Measurements from ENCODE around the gene ADSL. TPM values are rescaled to one million over a fixed set of nuclear protein-coding genes. Genes with fewer than 3 reads are reported as not detected.

The ADSL gene
- total RNA-seq, 1 experiment from 2014 or later = 126 TPM

DNA sequence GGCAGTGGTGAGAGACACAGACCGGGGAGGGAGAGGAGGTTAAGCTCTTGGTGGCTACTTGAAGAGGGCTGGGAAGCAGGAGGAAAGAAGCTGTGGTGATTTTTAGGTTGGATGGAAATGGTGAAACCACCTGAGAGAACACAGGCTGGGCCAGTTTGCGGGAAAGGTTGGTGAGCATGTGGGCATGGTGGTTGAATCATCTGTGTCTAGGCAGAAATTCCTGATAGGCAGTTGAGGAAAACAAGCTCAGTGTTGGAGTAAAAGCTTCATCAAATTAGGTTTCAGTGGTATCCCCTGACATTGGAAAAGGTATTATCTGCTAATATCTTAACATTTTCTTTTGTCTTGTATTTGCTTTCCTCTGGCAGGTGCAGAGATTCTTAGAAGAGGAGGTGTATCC lies 19.8 kb downstream of the ADSL start:
- H3K9me2 ChIP-seq (ENCODE audit: insufficient read depth) = no peaks in the 10 kb centered on the region
- no peak overlapping the region for H3K4me3 ChIP-seq (replicated peaks in 1 of 2; ENCODE audit: low read depth in 1 of 2, low read length in 2 of 2)
- no peak overlapping the region for H3K9ac ChIP-seq (ENCODE audit: low read length)
- ATAC-seq (no peak), DNase-seq (ENCODE audit: low read depth, low spot score) (no peak)
- POLR2A ChIA-PET = no interaction called here
- BruUV-seq (replicated peaks) = no TSS peak
- no peak overlapping the region for H3K27ac ChIP-seq (ENCODE audit: low read depth, low read length)
- TF ChIP-seq REST (IDR thresholded peaks at IDR 0.05; ENCODE audit: low read depth) (no peak), ELF1 (IDR thresholded peaks at IDR 0.05; ENCODE audit: borderline replicate concordance, low read depth) (no peak), FOSL1 (IDR thresholded peaks at IDR 0.05; ENCODE audit: low read depth) (no peak), ZNF274 (IDR thresholded peaks at IDR 0.05; ENCODE audit: low read depth, low read length) (no peak), RAD21 (IDR thresholded peaks at IDR 0.05; ENCODE audit: low read depth) (no peak), YY1 (IDR thresholded peaks at IDR 0.05; ENCODE audit: extremely low read depth, insufficient replicate concordance, low read depth, low read length) (no peak), SIN3A (IDR thresholded peaks at IDR 0.05; ENCODE audit: low read depth) (no peak), TCF7L2 (IDR thresholded peaks at IDR 0.05; ENCODE audit: borderline replicate concordance, extremely low read depth, insufficient read depth, insufficient read length) (no peak), SRF (IDR thresholded peaks at IDR 0.05; ENCODE audit: low read depth) (no peak), MAX (IDR thresholded peaks at IDR 0.05) (no peak), EZH2phosphoT487 (IDR thresholded peaks at IDR 0.05; ENCODE audit: borderline replicate concordance) (no peak), ZBTB33 (IDR thresholded peaks at IDR 0.05; ENCODE audit: extremely low read depth, insufficient replicate concordance, low read length) (no peak), CEBPB (IDR thresholded peaks at IDR 0.05; ENCODE audit: low read depth) (no peak), EGR1 (IDR thresholded peaks at IDR 0.05; ENCODE audit: low read depth) (no peak), CBX3 (IDR thresholded peaks at IDR 0.05; ENCODE audit: low read depth) (no peak), POLR2AphosphoS5 (IDR thresholded peaks at IDR 0.05; ENCODE audit: low read depth, low read length) (no peak)
- TF ChIP-seq, protein P1, sequence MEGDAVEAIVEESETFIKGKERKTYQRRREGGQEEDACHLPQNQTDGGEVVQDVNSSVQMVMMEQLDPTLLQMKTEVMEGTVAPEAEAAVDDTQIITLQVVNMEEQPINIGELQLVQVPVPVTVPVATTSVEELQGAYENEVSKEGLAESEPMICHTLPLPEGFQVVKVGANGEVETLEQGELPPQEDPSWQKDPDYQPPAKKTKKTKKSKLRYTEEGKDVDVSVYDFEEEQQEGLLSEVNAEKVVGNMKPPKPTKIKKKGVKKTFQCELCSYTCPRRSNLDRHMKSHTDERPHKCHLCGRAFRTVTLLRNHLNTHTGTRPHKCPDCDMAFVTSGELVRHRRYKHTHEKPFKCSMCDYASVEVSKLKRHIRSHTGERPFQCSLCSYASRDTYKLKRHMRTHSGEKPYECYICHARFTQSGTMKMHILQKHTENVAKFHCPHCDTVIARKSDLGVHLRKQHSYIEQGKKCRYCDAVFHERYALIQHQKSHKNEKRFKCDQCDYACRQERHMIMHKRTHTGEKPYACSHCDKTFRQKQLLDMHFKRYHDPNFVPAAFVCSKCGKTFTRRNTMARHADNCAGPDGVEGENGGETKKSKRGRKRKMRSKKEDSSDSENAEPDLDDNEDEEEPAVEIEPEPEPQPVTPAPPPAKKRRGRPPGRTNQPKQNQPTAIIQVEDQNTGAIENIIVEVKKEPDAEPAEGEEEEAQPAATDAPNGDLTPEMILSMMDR (IDR thresholded peaks at IDR 0.05 in 2 of 3, conservative IDR thresholded peaks at IDR 0.05 in 1 of 3; ENCODE audit: borderline replicate concordance in 1 of 3, insufficient read depth in 1 of 3, low read depth in 2 of 3, low read length in 2 of 3) = no peak
- TF ChIP-seq, protein P2, sequence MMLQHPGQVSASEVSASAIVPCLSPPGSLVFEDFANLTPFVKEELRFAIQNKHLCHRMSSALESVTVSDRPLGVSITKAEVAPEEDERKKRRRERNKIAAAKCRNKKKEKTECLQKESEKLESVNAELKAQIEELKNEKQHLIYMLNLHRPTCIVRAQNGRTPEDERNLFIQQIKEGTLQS (IDR thresholded peaks at IDR 0.05) = no peak
- no peak overlapping the region for H2AFZ ChIP-seq (ENCODE audit: low read depth, low read length, poor library complexity, severe bottlenecking)
- no peak overlapping the region for H3K4me2 ChIP-seq (ENCODE audit: low read length)
- H3K4me1 ChIP-seq (ENCODE audit: control insufficient read depth in 1 of 2, insufficient read depth in 2 of 2, low read length in 2 of 2) = peaks cover 0 to 4% of the 10 kb centered on the region in 2 experiments; a peak in 1 of 4 replicates
- H4K20me1 ChIP-seq (ENCODE audit: insufficient read depth) = no peaks in the 10 kb centered on the region
- intact Hi-C loops (cut with micrococcal nuclease) = no loop called here
- CTCF ChIA-PET = no interaction called here
- RAD21 ChIA-PET (ENCODE audit: low non-redundant PET in 1 of 2, low total read pairs in 2 of 2, uncharacterized antibody in 2 of 2, unreplicated experiment in 2 of 2) = no interaction called here
- peaks cover 49 to 60% of the 10 kb centered on the region in 2 experiments for H3K36me3 ChIP-seq (ENCODE audit: control insufficient read depth in 1 of 2, insufficient read depth in 2 of 2, low read length in 2 of 2)
- no peaks in the 10 kb centered on the region for H3K9me3 ChIP-seq (ENCODE audit: control insufficient read depth in 1 of 2, insufficient read depth in 1 of 2, low read depth in 1 of 2, low read length in 2 of 2)
- H3K27me3 ChIP-seq (ENCODE audit: insufficient read depth, low read length) = no peaks in the 10 kb centered on the region
- H3K79me2 ChIP-seq (ENCODE audit: insufficient read depth, low read length) = peaks cover 3% of the 10 kb centered on the region

All from HCT116 (cell line).